BE2C (cell line): Measurements from ENCODE around the gene XRRA1.

Experiments
- DNase-seq: peaks from one replicate; pipeline ENCODE4 v3.0.0-alpha.2; 2020
- H3K27me3 ChIP-seq: fragments of 250-450 bp; sonication (Bioruptor Pico); 2 replicates; pipeline ENCODE4 v1.5.1; 2020; ENCODE audit warnings: mild to moderate bottlenecking
- H3K36me3 ChIP-seq: fragments of 250-450 bp; sonication (Bioruptor Pico); 2 replicates; pipeline ENCODE4 v1.5.1; 2020; ENCODE audit warnings: mild to moderate bottlenecking
- H3K4me1 ChIP-seq: fragments of 250-450 bp; sonication (Bioruptor Pico); 2 replicates; pipeline ENCODE4 v1.5.1; 2020
- H3K4me3 ChIP-seq: 2 replicates; pipeline ENCODE4 v1.5.1; 2011; ENCODE audit warnings: low read depth, low read length
- H3K9me3 ChIP-seq: fragments of 250-450 bp; sonication (Bioruptor Pico); 2 replicates; pipeline ENCODE4 v1.5.1; 2020
- TF ChIP-seq, protein P1 (sequence below): IDR thresholded peaks from 2 replicates; pipeline ENCODE4 v1.5.1; 2012; ENCODE audit warnings: mild to moderate bottlenecking, low read depth, low read length

Gene XRRA1

DNA sequence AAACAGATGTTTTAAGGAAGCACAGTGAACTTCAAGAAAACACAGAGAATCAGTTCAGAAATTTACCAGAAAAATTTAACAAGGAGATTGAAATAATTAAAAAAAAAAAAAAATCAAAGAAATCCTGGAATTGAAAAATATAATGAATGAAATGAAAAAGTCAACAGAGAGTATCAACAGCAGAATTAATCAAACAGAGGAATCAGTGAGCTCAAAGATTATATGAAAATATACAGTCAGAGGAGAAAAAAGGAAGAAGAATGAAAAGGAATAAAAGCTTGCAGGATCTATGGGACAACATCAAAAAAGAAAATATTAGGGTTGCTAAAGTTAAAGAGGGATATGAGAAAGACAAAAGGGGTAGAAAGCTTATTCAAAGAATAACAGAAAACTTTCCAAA is 82.3 kb downstream of the XRRA1 start:
- Histone ChIP-seq H3K9me3 (peaks cover 4% of the 10 kb centered on the region), H3K36me3 (peaks cover 4% of the 10 kb centered on the region), H3K27me3 (no peaks in the 10 kb centered on the region), H3K4me1 (no peaks in the 10 kb centered on the region), H3K4me3 (no peak overlapping the region)
- TF ChIP-seq, protein P1, sequence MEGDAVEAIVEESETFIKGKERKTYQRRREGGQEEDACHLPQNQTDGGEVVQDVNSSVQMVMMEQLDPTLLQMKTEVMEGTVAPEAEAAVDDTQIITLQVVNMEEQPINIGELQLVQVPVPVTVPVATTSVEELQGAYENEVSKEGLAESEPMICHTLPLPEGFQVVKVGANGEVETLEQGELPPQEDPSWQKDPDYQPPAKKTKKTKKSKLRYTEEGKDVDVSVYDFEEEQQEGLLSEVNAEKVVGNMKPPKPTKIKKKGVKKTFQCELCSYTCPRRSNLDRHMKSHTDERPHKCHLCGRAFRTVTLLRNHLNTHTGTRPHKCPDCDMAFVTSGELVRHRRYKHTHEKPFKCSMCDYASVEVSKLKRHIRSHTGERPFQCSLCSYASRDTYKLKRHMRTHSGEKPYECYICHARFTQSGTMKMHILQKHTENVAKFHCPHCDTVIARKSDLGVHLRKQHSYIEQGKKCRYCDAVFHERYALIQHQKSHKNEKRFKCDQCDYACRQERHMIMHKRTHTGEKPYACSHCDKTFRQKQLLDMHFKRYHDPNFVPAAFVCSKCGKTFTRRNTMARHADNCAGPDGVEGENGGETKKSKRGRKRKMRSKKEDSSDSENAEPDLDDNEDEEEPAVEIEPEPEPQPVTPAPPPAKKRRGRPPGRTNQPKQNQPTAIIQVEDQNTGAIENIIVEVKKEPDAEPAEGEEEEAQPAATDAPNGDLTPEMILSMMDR, result no peak
- no peak for DNase-seq

DNA sequence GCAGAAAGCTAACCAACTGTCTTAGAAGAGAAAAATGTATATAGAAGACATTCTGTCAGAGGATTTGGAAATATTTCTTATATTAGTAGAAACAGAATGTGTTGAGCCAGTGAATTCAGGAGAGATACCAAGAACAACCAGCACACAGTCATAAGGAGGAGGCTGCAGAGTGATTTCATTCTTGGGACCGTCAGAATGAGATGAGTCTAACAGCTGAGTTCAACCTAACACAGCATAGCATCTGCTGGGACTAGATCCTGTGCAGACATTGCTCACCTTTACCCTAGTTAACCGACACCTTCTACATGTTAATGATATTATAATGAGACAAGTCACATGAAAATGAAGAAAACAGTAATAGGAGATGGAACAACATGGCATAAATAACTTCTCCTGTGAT is 85.5 kb downstream of the XRRA1 start:
- no peaks in the 10 kb centered on the region for H3K27me3 ChIP-seq
- no peak overlapping the region for H3K4me3 ChIP-seq
- no peaks in the 10 kb centered on the region; the same call in 1 of the 2 replicates for H3K36me3 ChIP-seq
- no peaks in the 10 kb centered on the region for H3K4me1 ChIP-seq
- TF ChIP-seq, protein P1, result no peak
- DNase-seq, result no peak
- H3K9me3 ChIP-seq, result peaks cover 2% of the 10 kb centered on the region

DNA sequence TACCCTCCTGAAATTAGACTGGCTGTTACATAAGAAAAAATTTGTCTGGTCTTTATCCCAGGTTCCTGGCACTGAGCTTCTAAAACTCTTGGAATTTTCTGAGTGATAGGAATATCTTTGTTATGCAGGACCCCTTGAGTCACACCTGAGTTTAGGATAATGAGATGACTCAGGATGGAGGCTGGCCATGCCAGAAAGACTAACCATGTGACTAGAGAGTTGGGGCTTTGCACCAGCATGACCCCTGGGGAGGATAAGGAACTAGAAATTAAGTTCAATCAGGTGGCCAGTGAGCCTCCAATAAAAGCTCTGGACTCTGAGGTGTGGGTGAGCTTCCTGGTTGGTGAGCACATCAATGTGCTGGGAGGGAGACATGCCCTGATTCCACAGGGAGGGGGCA is 88.1 kb downstream of the XRRA1 start:
- no peak for DNase-seq
- no peaks in the 10 kb centered on the region; the same call in 1 of the 2 replicates for H3K36me3 ChIP-seq
- H3K4me3 ChIP-seq, result no peak overlapping the region
- peaks cover 2% of the 10 kb centered on the region; the same call in 1 of the 2 replicates for H3K9me3 ChIP-seq
- TF ChIP-seq, protein P1, result no peak
- no peaks in the 10 kb centered on the region for H3K27me3 ChIP-seq
- no peaks in the 10 kb centered on the region for H3K4me1 ChIP-seq

DNA sequence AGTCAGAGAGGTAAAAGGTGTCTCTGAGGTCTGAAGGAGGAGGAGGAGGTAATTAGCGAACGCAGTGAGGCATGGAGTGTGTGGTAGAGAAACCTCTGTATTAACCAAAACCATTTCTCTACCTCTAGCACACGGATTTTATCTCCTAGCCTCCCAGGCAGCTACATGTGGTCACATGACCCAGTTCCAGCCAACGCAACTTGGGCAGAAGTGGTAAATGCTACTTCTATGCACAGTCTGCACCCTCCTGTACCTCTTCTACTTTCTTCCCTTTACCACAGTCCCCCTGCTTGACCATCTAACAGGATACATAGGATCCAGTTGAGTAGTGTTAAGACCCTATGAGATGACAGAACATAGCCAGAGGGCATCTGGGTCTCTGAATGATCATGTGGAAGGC is 95.7 kb downstream of the XRRA1 start:
- TF ChIP-seq, protein P1, result no peak
- DNase-seq, result no peak
- H3K9me3 ChIP-seq, result no peaks in the 10 kb centered on the region
- no peaks in the 10 kb centered on the region for H3K4me1 ChIP-seq
- H3K4me3 ChIP-seq, result no peak overlapping the region
- H3K36me3 ChIP-seq, result peaks cover 8% of the 10 kb centered on the region
- H3K27me3 ChIP-seq, result no peaks in the 10 kb centered on the region; the same call in 1 of the 2 replicates

DNA sequence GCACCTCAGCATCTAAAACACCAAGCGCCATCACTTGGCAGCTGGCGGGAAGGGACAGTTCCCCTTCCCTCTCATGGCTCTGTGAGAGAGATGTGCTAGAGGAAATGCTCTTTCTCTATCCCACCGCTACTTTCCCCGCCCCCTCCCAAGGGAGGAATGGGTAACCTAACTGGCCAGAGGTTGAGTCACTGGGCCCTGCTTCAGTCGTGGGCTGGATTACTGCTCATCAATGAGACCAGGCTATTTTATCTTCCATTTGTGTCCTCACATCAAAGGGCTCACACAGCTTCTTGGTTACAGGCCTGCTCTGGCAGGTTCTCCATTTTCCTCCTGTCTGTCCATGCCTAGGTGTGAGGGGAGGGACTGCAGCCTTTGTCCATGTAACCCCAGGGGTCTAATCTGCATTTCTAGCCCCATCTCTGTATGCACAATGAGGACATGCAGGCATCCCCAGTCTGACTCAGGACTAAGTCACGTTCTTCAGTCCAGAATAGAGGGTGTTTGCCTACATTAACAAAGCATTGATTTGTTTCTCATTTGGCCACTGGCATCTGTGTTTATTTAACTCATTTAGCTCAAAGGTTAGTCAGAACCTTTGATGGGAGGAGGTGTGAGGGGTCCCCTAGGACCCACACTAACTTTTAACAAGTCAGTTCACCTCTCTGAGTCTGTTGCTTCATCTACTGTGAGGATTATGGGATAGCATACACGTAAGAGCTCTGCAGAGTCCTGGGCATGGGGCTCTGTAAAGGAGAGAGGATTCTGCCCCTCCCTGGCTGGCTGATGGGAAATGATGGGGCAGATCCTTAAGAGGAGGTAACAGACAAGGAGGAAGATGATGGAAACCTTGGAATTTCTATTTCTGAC is 99.1 kb downstream of the XRRA1 start:
- Histone ChIP-seq H3K27me3 (no peaks in the 10 kb centered on the region; the same call in 1 of the 2 replicates), H3K9me3 (no peaks in the 10 kb centered on the region), H3K4me3 (no peak overlapping the region), H3K36me3 (peaks cover 8% of the 10 kb centered on the region), H3K4me1 (no peaks in the 10 kb centered on the region; the same call in 1 of the 2 replicates)
- no peak for DNase-seq
- TF ChIP-seq, protein P1, result no peak

DNA sequence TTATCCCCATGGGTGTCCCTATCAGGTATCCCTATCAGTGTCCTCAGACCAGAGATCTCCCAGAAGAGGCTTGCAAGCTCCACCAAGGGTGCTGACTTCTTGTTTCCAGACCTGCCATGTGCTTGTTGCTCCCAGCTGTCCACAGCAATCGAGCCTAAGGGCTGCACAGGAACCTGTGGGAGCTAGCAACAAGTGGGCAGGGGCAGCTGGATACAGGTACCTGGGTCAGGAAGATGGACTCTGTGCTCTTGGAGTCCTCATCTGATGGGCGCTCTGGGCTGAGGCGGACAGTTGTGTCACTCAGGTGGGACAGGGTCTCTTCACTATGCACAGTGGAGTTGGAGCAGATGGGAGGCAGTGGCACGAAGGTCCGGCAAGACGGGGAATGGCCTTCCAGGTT is 101.0 kb downstream of the XRRA1 start:
- H3K9me3 ChIP-seq, result no peaks in the 10 kb centered on the region
- H3K4me3 ChIP-seq, result no peak overlapping the region
- H3K27me3 ChIP-seq, result no peaks in the 10 kb centered on the region; the same call in 1 of the 2 replicates
- peaks cover 17% of the 10 kb centered on the region for H3K36me3 ChIP-seq
- TF ChIP-seq, protein P1, result no peak
- no peak for DNase-seq
- no peaks in the 10 kb centered on the region; the same call in 1 of the 2 replicates for H3K4me1 ChIP-seq
